ENCODE results near the gene NAGK.

- TF ChIP-seq CTCF (conservative IDR thresholded peaks at IDR 0.05; ENCODE audit: low read length), result no peak
- TF ChIP-seq EZH2phosphoT487 (IDR thresholded peaks at IDR 0.05; ENCODE audit: borderline replicate concordance, low read depth, low read length), result no peak
These were observed 6.5 kb downstream of the NAGK start for GRCh38 chr2:71074893-71075395.

All from OCI-LY7 (cell line).